Astrocyte (in vitro differentiated cells and primary cell): ENCODE measurements around the gene PRODH.

Source experiments
- CTCF ChIP-seq: IDR thresholded peaks from 2 replicates; pipeline ENCODE4 v1.5.1; 2011; ENCODE audit warnings: low read depth, mild to moderate bottlenecking, inconsistent platforms, low read length, moderate library complexity; ENCODE audit not compliant: insufficient read depth
- EZH2 ChIP-seq: IDR thresholded peaks from 2 replicates; pipeline ENCODE4 v1.6.1; 2012; ENCODE audit warnings: mild to moderate bottlenecking, low read length, inconsistent platforms; ENCODE audit not compliant: insufficient read depth

- TF ChIP-seq CTCF (no peak), EZH2 (no peak)
Measured at GRCh38 chr22:18962308-18962635, 26.2 kb upstream of the PRODH start.
